Vagina (tissue), 2 donors: ENCODE data around the gene EOLA2. TPM values are rescaled to one million over a fixed set of nuclear protein-coding genes. Genes with fewer than 3 reads are reported as not detected.

Source experiments
- DNase-seq, 2 donors: peaks; one replicate each; pipeline ENCODE4 v3.0.0-alpha.2; 2017; ENCODE audit errors: extremely low spot score in 2 of 2
- H3K27ac ChIP-seq: fragments of 200-600 bp; sonication (generic); one replicate; pipeline ENCODE4 v1.5.1; 2019
- H3K27me3 ChIP-seq: fragments of 200-600 bp; sonication (generic); one replicate; pipeline ENCODE4 v1.5.1; 2019
- H3K36me3 ChIP-seq, 2 donors: fragments of 200-600 bp; sonication (generic); one replicate each; pipeline ENCODE4 v1.5.1; 2017 to 2019
- H3K4me1 ChIP-seq: fragments of 200-600 bp; sonication (generic); one replicate; pipeline ENCODE4 v1.5.1; 2019
- H3K4me3 ChIP-seq, 2 donors: fragments of 200-600 bp; sonication (generic); 1 replicate in 1 of 2; 2 replicates in 1 of 2; pipeline ENCODE4 v1.5.1; 2016 to 2019
- H3K9me3 ChIP-seq: fragments of 200-600 bp; sonication (generic); one replicate; pipeline ENCODE4 v1.5.1; 2019
- CTCF ChIP-seq, 3 experiments: fragments of 450-650 bp in 2 of 3; fragments of 200-600 bp in 1 of 3; sonication (generic) in 1 of 3; IDR thresholded peaks; one replicate each; pipeline ENCODE4 v1.5.1; 2017 to 2019; ENCODE audit warnings: antibody characterized with exemption in 3 of 3, mild to moderate bottlenecking in 2 of 3, moderate library complexity in 2 of 3
- POLR2A ChIP-seq, 2 donors: fragments of 450-650 bp; IDR thresholded peaks; one replicate each; pipeline ENCODE4 v1.6.1; 2017; ENCODE audit warnings: antibody characterized with exemption in 2 of 2, mild to moderate bottlenecking in 2 of 2, moderate library complexity in 2 of 2
- POLR2AphosphoS5 ChIP-seq, 2 donors: sonication (generic); formaldehyde crosslinking; IDR thresholded peaks; one replicate each; pipeline ENCODE4 v1.9.0; 2017; ENCODE audit warnings: antibody characterized with exemption in 2 of 2, mild to moderate bottlenecking in 2 of 2, low read depth in 1 of 2; ENCODE audit not compliant: insufficient read depth in 1 of 2
- intact Hi-C: fragments of 100-400 bp; cut with DNase I; formaldehyde crosslinking; loops from one replicate; pipeline ENCODE4 v1.15.1; 2023
- total RNA-seq: library from RNA; depleted of rRNA; stranded (reverse); fragments of >200 nt; gene quantifications from one replicate; pipeline ENCODE4 v1.2.3, GENCODE V29; 2016

The EOLA2 gene
- 15.5 TPM for total RNA-seq

DNA sequence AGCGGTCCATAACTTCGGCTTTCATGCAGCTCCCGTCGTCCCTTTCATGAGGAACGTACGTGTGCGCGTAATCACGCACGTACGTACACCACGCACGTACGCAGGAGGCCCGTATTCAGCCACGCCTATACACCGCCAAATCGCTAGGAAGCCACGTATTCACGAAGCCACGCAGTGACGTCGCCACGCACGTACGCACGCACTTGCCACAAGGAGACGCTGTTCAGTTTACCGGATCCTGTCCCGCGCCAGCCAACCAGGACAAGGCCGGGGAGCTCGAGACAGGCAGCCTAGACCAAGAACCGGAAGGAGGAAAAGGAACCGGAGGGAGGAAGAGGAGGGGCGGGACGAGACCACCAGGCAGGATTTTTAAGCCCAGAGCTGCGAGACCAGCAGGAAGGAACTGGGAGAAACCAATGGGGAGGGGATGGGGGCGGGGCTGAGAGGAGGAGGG is at the start of gene EOLA2:
Gene EOLA2 (minus strand): TSS at position 65 of the 454 bp plus-strand sequence. CDS start 4,617 bp downstream, outside the sequence.
- TF ChIP-seq POLR2A (IDR thresholded peaks at IDR 0.05) (no peak), CTCF (IDR thresholded peaks at IDR 0.05) (peak in 2 of 3 experiments; percentile 34 to 42), POLR2AphosphoS5 (IDR thresholded peaks at IDR 0.05; ENCODE audit: insufficient read depth in 1 of 2, low read depth in 1 of 2) (peak; percentile 63 to 79)
- Histone ChIP-seq H3K36me3 (no peaks in the 10 kb centered on the region), H3K27ac (peak within 1 kb of the TSS; percentile 90), H3K27me3 (no peaks in the 10 kb centered on the region), H3K4me3 (peak within 1 kb of the TSS; percentile 67 to 72), H3K9me3 (no peaks in the 10 kb centered on the region), H3K4me1 (peaks cover 8% of the 10 kb centered on the region)
- peak in 1 of 2 donors; percentile 99 for DNase-seq
- intact Hi-C loops, result no loop called here

- no peak for DNase-seq
- no peak overlapping the region for H3K27ac ChIP-seq
- H3K4me1 ChIP-seq, result no peaks in the 10 kb centered on the region
- H3K36me3 ChIP-seq, result no peaks in the 10 kb centered on the region
- H3K9me3 ChIP-seq, result no peaks in the 10 kb centered on the region
- intact Hi-C loops, result no loop called here
- TF ChIP-seq POLR2A (IDR thresholded peaks at IDR 0.05) (no peak), POLR2AphosphoS5 (IDR thresholded peaks at IDR 0.05; ENCODE audit: insufficient read depth in 1 of 2, low read depth in 1 of 2) (no peak), CTCF (IDR thresholded peaks at IDR 0.05) (no peak)
- no peaks in the 10 kb centered on the region for H3K27me3 ChIP-seq
- no peak overlapping the region for H3K4me3 ChIP-seq
Measured at GRCh38 chrX:149987613-149988012, 49.3 kb upstream of the EOLA2 start.

DNA sequence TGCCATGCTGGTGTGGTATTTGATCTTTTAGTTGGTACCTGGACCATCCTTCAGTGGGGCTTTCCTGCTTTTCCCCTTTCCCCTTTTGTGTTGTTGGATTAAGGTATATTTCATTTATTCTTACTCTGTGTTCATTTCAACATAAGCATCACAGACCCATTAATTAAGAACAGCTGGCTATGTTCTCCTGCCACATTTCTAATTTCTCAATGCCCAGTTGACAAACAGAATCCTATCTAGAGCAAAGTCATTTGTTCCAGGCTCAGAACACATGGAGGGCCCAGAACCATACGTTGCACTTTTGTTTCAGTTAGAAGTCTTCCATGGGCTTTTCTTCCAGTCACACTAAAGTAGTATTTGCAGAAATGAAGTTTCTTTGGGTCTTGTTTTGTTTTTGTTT is 46.1 kb upstream of the EOLA2 start:
- TF ChIP-seq POLR2A (IDR thresholded peaks at IDR 0.05), result no peak
- no peak for TF ChIP-seq CTCF (IDR thresholded peaks at IDR 0.05)
- Histone ChIP-seq H3K27ac (no peak overlapping the region), H3K36me3 (no peaks in the 10 kb centered on the region), H3K4me1 (no peaks in the 10 kb centered on the region), H3K9me3 (no peaks in the 10 kb centered on the region), H3K27me3 (no peaks in the 10 kb centered on the region), H3K4me3 (no peak overlapping the region)
- intact Hi-C loops, result no loop called here
- DNase-seq, result no peak

GRCh38 chrX:149982310-149982709 is 44.0 kb upstream of the EOLA2 start:
- H3K4me1 ChIP-seq, result no peaks in the 10 kb centered on the region
- intact Hi-C loops, result no loop called here
- TF ChIP-seq POLR2A (IDR thresholded peaks at IDR 0.05), result no peak
- TF ChIP-seq CTCF (IDR thresholded peaks at IDR 0.05), result no peak
- H3K9me3 ChIP-seq, result no peaks in the 10 kb centered on the region
- no peak overlapping the region for H3K4me3 ChIP-seq
- H3K27me3 ChIP-seq, result no peaks in the 10 kb centered on the region
- no peak overlapping the region for H3K27ac ChIP-seq
- no peaks in the 10 kb centered on the region for H3K36me3 ChIP-seq
- DNase-seq, result no peak

GRCh38 chrX:149979126-149979644 is 40.9 kb upstream of the EOLA2 start:
- Histone ChIP-seq H3K4me3 (no peak overlapping the region), H3K36me3 (no peaks in the 10 kb centered on the region), H3K27me3 (no peaks in the 10 kb centered on the region), H3K9me3 (no peaks in the 10 kb centered on the region), H3K4me1 (no peaks in the 10 kb centered on the region), H3K27ac (no peak overlapping the region)
- TF ChIP-seq POLR2A (IDR thresholded peaks at IDR 0.05), result no peak
- intact Hi-C loops, result no loop called here
- DNase-seq, result no peak
